Measurements from ENCODE around the gene PHF10. TPM values are rescaled to one million over a fixed set of nuclear protein-coding genes. Genes with fewer than 3 reads are reported as not detected.

Gene PHF10
- total RNA-seq, 4 donors from 2014 or later: 64.6 to 96.5 (median 78.0) TPM

GRCh38 chr6:169664227-169664626 lies 60.1 kb downstream of the PHF10 start:
- H3K4me1 ChIP-seq: peaks cover 0 to 3% (median 0%) of the 10 kb centered on the region in 4 donors
- H3K4me3 ChIP-seq: no peak overlapping the region
- no peak for DNase-seq (ENCODE audit: extremely low spot score)
- peaks cover 20 to 89% (median 60%) of the 10 kb centered on the region in 4 donors for H3K36me3 ChIP-seq
- no peak overlapping the region for H3K27ac ChIP-seq (replicated peaks in 1 of 4)
- no peaks in the 10 kb centered on the region for H3K9me3 ChIP-seq
- no peak for TF ChIP-seq EP300 (IDR thresholded peaks at IDR 0.05)
- no peak for TF ChIP-seq CTCF (IDR thresholded peaks at IDR 0.05)
- TF ChIP-seq POLR2A (IDR thresholded peaks at IDR 0.05; ENCODE audit: low read depth): no peak
- TF ChIP-seq POLR2AphosphoS5 (IDR thresholded peaks at IDR 0.05): no peak
- H3K27me3 ChIP-seq: no peaks in the 10 kb centered on the region
- 91% methylated on average over 6 of the region's 14 CpGs for WGBS
- intact Hi-C loops (cut with DNase I): no loop called here

DNA sequence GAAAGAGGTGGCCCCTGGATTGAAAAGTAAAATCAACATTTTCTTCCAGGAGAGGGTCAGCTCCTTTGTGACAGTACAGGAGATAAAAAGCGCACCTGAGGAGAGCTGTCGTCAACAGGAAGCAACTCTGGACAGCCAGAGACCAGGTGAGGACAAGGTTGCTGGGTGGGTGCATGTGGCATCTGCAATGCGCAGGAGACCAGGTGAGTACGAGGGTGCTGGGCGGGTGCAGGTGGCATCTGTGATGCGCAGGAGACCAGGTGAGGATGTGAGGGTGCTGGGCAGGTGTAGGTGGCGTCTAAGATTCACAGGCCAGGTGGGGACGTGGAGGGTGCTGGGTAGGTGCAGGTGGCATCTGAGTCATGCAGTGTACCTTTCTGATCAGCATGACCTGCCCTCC lies 60.8 kb downstream of the PHF10 start:
- intact Hi-C loops (cut with DNase I): no loop called here
- no peaks in the 10 kb centered on the region for H3K4me1 ChIP-seq
- H3K27me3 ChIP-seq: no peaks in the 10 kb centered on the region
- H3K4me3 ChIP-seq: no peak overlapping the region
- DNase-seq (ENCODE audit: extremely low spot score): peak; percentile 39
- TF ChIP-seq CTCF (IDR thresholded peaks at IDR 0.05): no peak
- TF ChIP-seq POLR2A (IDR thresholded peaks at IDR 0.05; ENCODE audit: low read depth): no peak
- no peak for TF ChIP-seq POLR2AphosphoS5 (IDR thresholded peaks at IDR 0.05)
- no peak for TF ChIP-seq EP300 (IDR thresholded peaks at IDR 0.05)
- no peaks in the 10 kb centered on the region for H3K9me3 ChIP-seq
- WGBS: 94% methylated on average over 8 of the region's 8 CpGs
- peaks cover 19 to 91% (median 62%) of the 10 kb centered on the region in 4 donors for H3K36me3 ChIP-seq
- H3K27ac ChIP-seq (replicated peaks in 1 of 4): no peak overlapping the region

DNA sequence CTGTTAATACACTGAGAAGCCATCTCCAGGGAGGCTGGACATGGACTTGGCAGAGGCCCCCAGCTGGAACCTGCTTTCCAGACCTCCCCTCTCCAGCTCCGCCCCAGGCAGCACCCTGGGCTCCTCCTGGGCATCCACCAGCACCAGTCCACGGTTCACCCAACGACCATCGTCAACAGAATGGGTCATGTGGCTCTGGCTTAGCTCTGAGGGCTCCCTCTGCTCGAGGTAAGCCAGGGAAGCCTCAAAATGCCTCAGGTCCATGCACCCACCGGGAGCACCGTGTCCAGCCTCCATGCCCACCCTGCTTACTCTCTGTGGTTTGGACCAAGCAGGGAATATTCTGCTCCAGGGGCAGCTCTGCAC lies 62.9 kb downstream of the PHF10 start:
- peak; percentile 39 for DNase-seq (ENCODE audit: extremely low spot score)
- H3K4me1 ChIP-seq: no peaks in the 10 kb centered on the region
- intact Hi-C loops (cut with DNase I): no loop called here
- H3K9me3 ChIP-seq: no peaks in the 10 kb centered on the region
- no peaks in the 10 kb centered on the region for H3K27me3 ChIP-seq
- TF ChIP-seq CTCF (IDR thresholded peaks at IDR 0.05) (no peak), POLR2AphosphoS5 (IDR thresholded peaks at IDR 0.05) (no peak), POLR2A (IDR thresholded peaks at IDR 0.05; ENCODE audit: low read depth) (no peak), EP300 (IDR thresholded peaks at IDR 0.05) (no peak)
- no peak overlapping the region for H3K27ac ChIP-seq (replicated peaks in 1 of 4)
- 100% methylated on average over 5 of the region's 7 CpGs for WGBS
- H3K36me3 ChIP-seq: peaks cover 9 to 90% (median 59%) of the 10 kb centered on the region in 4 donors
- no peak overlapping the region for H3K4me3 ChIP-seq

- peaks cover 0 to under 1% (median 0%) of the 10 kb centered on the region in 4 donors for H3K4me1 ChIP-seq
- WGBS: 97% methylated on average over 13 of the region's 26 CpGs
- intact Hi-C loops (cut with DNase I): no loop called here
- peaks cover 9 to 87% (median 62%) of the 10 kb centered on the region in 4 donors for H3K36me3 ChIP-seq
- TF ChIP-seq POLR2A (IDR thresholded peaks at IDR 0.05; ENCODE audit: low read depth) (no peak), CTCF (IDR thresholded peaks at IDR 0.05) (no peak), EP300 (IDR thresholded peaks at IDR 0.05) (no peak), POLR2AphosphoS5 (IDR thresholded peaks at IDR 0.05) (no peak)
- H3K27me3 ChIP-seq: no peaks in the 10 kb centered on the region
- no peak overlapping the region for H3K4me3 ChIP-seq
- peak; percentile 80 for DNase-seq (ENCODE audit: extremely low spot score)
- no peak overlapping the region for H3K27ac ChIP-seq (replicated peaks in 1 of 4)
- no peaks in the 10 kb centered on the region for H3K9me3 ChIP-seq
These were observed 63.4 kb downstream of the PHF10 start for GRCh38 chr6:169660751-169661390.
